Testis (tissue), 3 donors: Measurements from ENCODE around the gene CAD. TPM values are rescaled to one million over a fixed set of nuclear protein-coding genes. Genes with fewer than 3 reads are reported as not detected.

Experiments
- DNase-seq: peaks from one replicate; pipeline ENCODE4 v3.0.0-alpha.2; 2019
- H3K27ac ChIP-seq, 2 donors: fragments of 200-600 bp; sonication (generic); one replicate each; pipeline ENCODE4 v1.5.1; 2019
- H3K27me3 ChIP-seq: fragments of 200-600 bp; sonication (generic); one replicate; pipeline ENCODE4 v1.5.1; 2019
- H3K36me3 ChIP-seq: fragments of 200-600 bp; sonication (generic); one replicate; pipeline ENCODE4 v1.5.1; 2017; ENCODE audit warnings: low read depth; ENCODE audit errors: missing control alignments
- H3K4me1 ChIP-seq: fragments of 200-600 bp; sonication (generic); one replicate; pipeline ENCODE4 v1.5.1; 2019
- H3K4me3 ChIP-seq, 2 donors: fragments of 200-600 bp; sonication (generic); one replicate each; pipeline ENCODE4 v1.5.1; 2017 to 2019
- H3K9me3 ChIP-seq: fragments of 200-600 bp; sonication (generic); one replicate; pipeline ENCODE4 v1.5.1; 2017
- CTCF ChIP-seq, 3 experiments: fragments of 450-650 bp in 2 of 3; fragments of 200-600 bp in 1 of 3; sonication (generic) in 1 of 3; IDR thresholded peaks; one replicate each; pipeline ENCODE4 v1.5.1; 2016 to 2019; ENCODE audit warnings: antibody characterized with exemption in 3 of 3, mild to moderate bottlenecking in 2 of 3, moderate library complexity in 1 of 3
- POLR2A ChIP-seq: fragments of 450-650 bp; IDR thresholded peaks from one replicate; pipeline ENCODE4 v1.6.1; 2017; ENCODE audit warnings: antibody characterized with exemption, mild to moderate bottlenecking, moderate library complexity
- WGBS, 2 donors: methylation state at CpG; one replicate each; pipeline ENCODE4 v1.1.5; 2018; 5-methylcytosine and 5-hydroxymethylcytosine counted together
- intact Hi-C: fragments of 100-400 bp; cut with DNase I; formaldehyde crosslinking; loops from one replicate; pipeline ENCODE4 v1.15.1; 2023; ENCODE audit warnings: low total_unique reads
- polyA plus RNA-seq: library from polyadenylated mRNA; stranded (reverse); fragments of 350-450 nt; fragmentation: Illumina TruSeq; extraction: RNeasy Lipid Tissue Mini Kit (QIAGEN cat#74804); gene quantifications from one replicate; pipeline ENCODE4 v1.2.3, GENCODE V29; 2014; ENCODE audit warnings: low read depth, low replicate concordance; ENCODE audit not compliant: insufficient read depth
- total RNA-seq, 2 donors: library from RNA; depleted of rRNA; stranded (reverse); fragments of >200 nt; gene quantifications; one replicate each; pipeline ENCODE4 v1.2.3, GENCODE V29; 2016

CAD gene
- total and polyA plus RNA-seq, 3 donors from 2014 or later: 40.0 to 66.9 (median 62.5) TPM

- WGBS, 2 donors: 67 to 89% methylated on average over 1 of the region's 1 CpG
- H3K27me3 ChIP-seq: no peaks in the 10 kb centered on the region
- no peak for DNase-seq
- no peaks in the 10 kb centered on the region for H3K9me3 ChIP-seq
- H3K27ac ChIP-seq: no peak overlapping the region
- no peaks in the 10 kb centered on the region for H3K36me3 ChIP-seq
- peaks cover 46% of the 10 kb centered on the region for H3K4me1 ChIP-seq
- intact Hi-C loops: no loop called here
- no peak for TF ChIP-seq CTCF (IDR thresholded peaks at IDR 0.05)
- no peak for TF ChIP-seq POLR2A
- no peak overlapping the region for H3K4me3 ChIP-seq
These were observed 60.8 kb downstream of the CAD start for GRCh38 chr2:27278010-27278409.

GRCh38 chr2:27280826-27281225 lies 63.7 kb downstream of the CAD start:
- 72 to 86% methylated on average over 3 of the region's 3 CpGs for WGBS, 2 donors
- no peak for TF ChIP-seq CTCF (IDR thresholded peaks at IDR 0.05)
- Histone ChIP-seq H3K4me3 (no peak overlapping the region), H3K9me3 (no peaks in the 10 kb centered on the region), H3K27me3 (no peaks in the 10 kb centered on the region), H3K36me3 (no peaks in the 10 kb centered on the region), H3K27ac (no peak overlapping the region), H3K4me1 (peaks cover 36% of the 10 kb centered on the region)
- no peak for DNase-seq
- intact Hi-C loops: no loop called here

- peak overlapping the region in 1 of 2 donors; percentile 9 for H3K27ac ChIP-seq
- no peak for TF ChIP-seq POLR2A
- TF ChIP-seq CTCF (IDR thresholded peaks at IDR 0.05): no peak
- intact Hi-C loops: no loop called here
These were observed 64.3 kb downstream of the CAD start for GRCh38 chr2:27281442-27281841.

GRCh38 chr2:27281855-27282559 lies 64.8 kb downstream of the CAD start, which contains the start of gene TRIM54:
Gene TRIM54, plus strand, starts transcription at chr2:27282429. Its CDS starts 303 bp downstream, at chr2:27282732.
- peak within 1 kb of the TSS; percentile 38 to 52 for H3K27ac ChIP-seq
- no peaks in the 10 kb centered on the region for H3K36me3 ChIP-seq
- peaks cover 36% of the 10 kb centered on the region for H3K4me1 ChIP-seq
- WGBS, 2 donors: 50 to 64% methylated on average over 4 to 5 of the region's 5 CpGs
- no peak within 1 kb of the TSS for H3K4me3 ChIP-seq
- DNase-seq: peak; percentile 72
- intact Hi-C loops: no loop called here
- no peaks in the 10 kb centered on the region for H3K27me3 ChIP-seq
- H3K9me3 ChIP-seq: no peaks in the 10 kb centered on the region
- TF ChIP-seq CTCF (IDR thresholded peaks at IDR 0.05): no peak
- no peak for TF ChIP-seq POLR2A

More at GRCh38 chr2:27281442-27281841, 64.3 kb downstream of the CAD start:
- no peaks in the 10 kb centered on the region for H3K36me3 ChIP-seq
- no peaks in the 10 kb centered on the region for H3K9me3 ChIP-seq
- no peak overlapping the region for H3K4me3 ChIP-seq
- no peaks in the 10 kb centered on the region for H3K27me3 ChIP-seq
- peaks cover 36% of the 10 kb centered on the region for H3K4me1 ChIP-seq
- no peak for DNase-seq
- WGBS, 2 donors: 44 to 52% methylated on average over 3 of the region's 3 CpGs

- peaks cover 36% of the 10 kb centered on the region for H3K4me1 ChIP-seq
- peak overlapping the region; percentile 38 to 52 for H3K27ac ChIP-seq
- H3K9me3 ChIP-seq: no peaks in the 10 kb centered on the region
- no peak overlapping the region for H3K4me3 ChIP-seq
- no peaks in the 10 kb centered on the region for H3K36me3 ChIP-seq
- no peak for TF ChIP-seq CTCF (IDR thresholded peaks at IDR 0.05)
- no peak for TF ChIP-seq POLR2A
- no peak for DNase-seq
- no peaks in the 10 kb centered on the region for H3K27me3 ChIP-seq
- 35 to 53% methylated on average over 4 to 5 of the region's 5 CpGs for WGBS, 2 donors
- intact Hi-C loops: no loop called here
These were observed 65.7 kb downstream of the CAD start for GRCh38 chr2:27282892-27283291.
